AML-193 (cell line): Measurements from ENCODE around the gene TCAF2.
"Not testable (repeated sequence)": the region's sequence is repeated elsewhere in the genome, so short reads cannot be mapped to it uniquely, and the experiment has no call there.

Experiments
- DNase-seq, 2 experiments: peaks; one replicate each; lab custom pipeline; 2025; lab: John Stamatoyannopoulos, UW

The TCAF2 gene

GRCh38 chr7:143620646-143621045 is at the start of gene TCAF2:
Gene TCAF2 (plus strand): TSS chr7:143620974.
- not testable (repeated sequence) for DNase-seq

DNA sequence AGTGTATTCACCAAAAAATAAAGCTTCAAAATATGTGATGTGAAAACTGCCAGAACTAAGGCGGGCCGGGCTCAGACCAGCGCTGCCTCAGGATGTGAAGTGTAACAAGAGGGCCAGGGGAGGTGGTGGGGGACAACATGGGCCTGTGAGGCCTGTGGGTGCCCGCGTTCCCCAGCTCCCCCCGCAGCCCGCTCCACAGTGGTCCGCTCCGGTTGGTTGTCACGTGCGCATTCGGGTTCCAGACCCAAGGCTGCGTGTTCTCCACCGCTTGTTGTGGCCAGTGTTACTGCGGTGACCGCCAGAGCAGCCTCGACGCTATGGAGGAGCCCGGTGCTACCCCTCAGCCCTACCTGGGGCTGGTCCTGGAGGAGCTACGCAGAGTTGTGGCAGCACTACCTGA is 49.3 kb upstream of the TCAF2 start, which contains the start of gene CTAGE15:
TSS of gene CTAGE15 (plus strand) at position 301 of the 400 bp plus-strand sequence. CDS start at position 318, 17 bp downstream.
- DNase-seq, result not testable (repeated sequence)

GRCh38 chr7:143588183-143588582 is 32.6 kb upstream of the TCAF2 start:
- not testable (repeated sequence) for DNase-seq

DNA sequence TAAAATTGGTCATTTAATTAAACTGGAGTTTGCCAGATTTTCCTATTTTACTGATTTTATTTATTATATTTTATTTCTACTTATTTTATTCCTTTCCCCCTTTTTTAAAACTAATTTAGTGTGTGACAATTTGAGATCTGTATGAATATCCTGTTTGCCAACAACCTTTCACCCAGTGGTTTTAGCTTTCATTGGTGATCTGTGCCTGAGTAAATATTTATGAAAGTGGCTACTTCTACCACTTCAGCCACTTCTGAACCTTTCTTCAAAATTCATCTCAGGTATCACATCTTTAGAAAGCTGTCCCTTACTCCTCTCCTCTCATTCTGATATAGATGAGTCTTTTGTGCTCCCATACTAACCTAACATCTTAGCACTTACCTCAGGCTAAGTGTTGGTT is 30.9 kb upstream of the TCAF2 start:
- DNase-seq, result not testable (repeated sequence)

GRCh38 chr7:143598086-143598485 is 22.7 kb upstream of the TCAF2 start:
- not testable (repeated sequence) for DNase-seq

DNA sequence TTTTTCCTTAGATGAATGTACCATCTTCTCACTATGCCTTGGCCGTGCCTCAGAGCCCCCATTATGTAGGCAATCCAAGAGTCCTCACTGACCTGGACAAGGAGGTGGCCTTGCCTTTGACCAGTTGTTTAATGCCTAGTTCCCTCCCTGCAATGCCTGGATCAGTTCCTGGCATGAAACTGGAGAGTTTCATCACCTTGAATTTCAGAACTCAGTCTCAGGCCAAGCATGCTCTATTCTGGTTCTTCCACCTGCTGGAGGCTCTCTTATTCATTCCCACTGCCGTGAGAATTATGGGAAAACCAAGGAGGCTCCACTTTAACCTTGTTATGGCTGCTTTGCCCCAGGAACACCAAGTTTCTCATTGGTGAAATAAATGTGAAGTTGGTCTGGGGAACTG is 17.2 kb upstream of the TCAF2 start:
- DNase-seq, result not testable (repeated sequence)

DNA sequence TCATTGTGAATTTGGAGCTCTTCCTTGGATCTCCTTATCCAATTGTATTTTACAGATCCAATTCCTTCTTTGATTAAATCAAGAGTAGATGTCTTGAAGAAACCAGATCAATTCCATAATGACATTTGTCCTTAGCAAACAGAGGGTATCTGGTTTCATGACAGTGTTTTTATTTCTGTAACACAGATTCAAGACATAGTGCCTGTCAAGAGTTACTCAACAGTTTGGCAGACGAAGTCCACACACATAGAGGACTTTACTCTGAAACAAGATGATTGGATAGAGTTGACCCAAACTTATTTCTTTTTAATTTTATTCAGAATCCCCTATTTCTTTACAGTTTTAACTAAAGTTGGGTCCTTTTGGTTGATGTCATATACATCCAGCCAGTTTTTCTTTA is 14.7 kb upstream of the TCAF2 start:
- DNase-seq, result not testable (repeated sequence)

GRCh38 chr7:143615545-143615944 is 5.2 kb upstream of the TCAF2 start:
- DNase-seq, result not testable (repeated sequence)

- DNase-seq, result not testable (repeated sequence)
Measured at GRCh38 chr7:143617204-143617603, 3.6 kb upstream of the TCAF2 start.

DNA sequence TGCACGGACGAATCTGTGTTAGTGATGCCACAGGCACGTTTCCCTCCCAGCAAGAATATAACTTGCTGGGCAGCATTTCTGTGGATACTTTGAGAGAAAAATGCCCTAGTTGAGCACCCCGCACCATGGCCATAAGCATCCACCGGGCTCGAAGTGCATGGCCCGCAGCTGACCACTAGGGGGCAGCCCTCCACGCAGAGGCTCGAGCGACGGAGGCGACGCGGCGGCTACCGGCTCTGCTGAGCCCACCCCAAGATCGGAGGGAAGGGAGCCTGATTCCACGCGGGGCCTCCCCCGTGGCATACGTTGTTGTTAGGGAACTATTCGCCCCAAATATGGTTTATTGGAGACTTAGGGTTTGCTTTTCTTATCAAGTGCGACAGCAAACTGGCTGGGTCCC is 716 bp upstream of the TCAF2 start:
- DNase-seq, result not testable (repeated sequence)

GRCh38 chr7:143621175-143621574 is 401 bp downstream of the TCAF2 start:
- not testable (repeated sequence) for DNase-seq

GRCh38 chr7:143622130-143622529 is 1.4 kb downstream of the TCAF2 start:
- not testable (repeated sequence) for DNase-seq

GRCh38 chr7:143630653-143631052 is 9.9 kb downstream of the TCAF2 start:
- not testable (repeated sequence) for DNase-seq

GRCh38 chr7:143632506-143632905 is 11.7 kb downstream of the TCAF2 start:
- not testable (repeated sequence) for DNase-seq

DNA sequence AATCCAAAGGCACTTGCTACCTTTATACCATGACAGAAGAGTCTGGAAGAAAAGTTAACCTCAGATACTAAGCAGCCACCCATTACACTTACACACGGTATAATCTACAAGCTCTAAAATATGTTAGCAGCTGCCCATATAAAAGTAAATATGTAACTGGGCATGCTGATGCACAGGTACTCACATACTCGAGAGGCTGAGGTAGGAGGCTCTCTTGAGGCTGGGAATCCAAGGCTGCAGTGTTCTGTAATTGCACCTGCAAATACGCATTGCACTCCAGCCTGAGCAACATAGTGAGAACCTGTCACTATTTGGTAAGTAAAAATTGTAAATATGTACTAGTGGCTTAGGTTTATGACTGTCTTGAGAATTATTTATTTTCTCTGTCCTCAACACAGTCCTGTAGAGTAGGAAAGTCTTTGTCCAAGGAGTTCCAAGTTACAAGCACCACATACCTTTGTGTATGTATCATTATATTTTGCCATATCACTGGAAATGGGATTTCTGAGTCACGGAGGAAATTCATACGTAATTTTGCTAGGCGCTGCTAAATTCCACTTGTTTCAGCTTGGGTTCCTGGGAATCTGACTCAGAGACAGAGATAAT is 12.3 kb downstream of the TCAF2 start:
- DNase-seq, result not testable (repeated sequence)

DNA sequence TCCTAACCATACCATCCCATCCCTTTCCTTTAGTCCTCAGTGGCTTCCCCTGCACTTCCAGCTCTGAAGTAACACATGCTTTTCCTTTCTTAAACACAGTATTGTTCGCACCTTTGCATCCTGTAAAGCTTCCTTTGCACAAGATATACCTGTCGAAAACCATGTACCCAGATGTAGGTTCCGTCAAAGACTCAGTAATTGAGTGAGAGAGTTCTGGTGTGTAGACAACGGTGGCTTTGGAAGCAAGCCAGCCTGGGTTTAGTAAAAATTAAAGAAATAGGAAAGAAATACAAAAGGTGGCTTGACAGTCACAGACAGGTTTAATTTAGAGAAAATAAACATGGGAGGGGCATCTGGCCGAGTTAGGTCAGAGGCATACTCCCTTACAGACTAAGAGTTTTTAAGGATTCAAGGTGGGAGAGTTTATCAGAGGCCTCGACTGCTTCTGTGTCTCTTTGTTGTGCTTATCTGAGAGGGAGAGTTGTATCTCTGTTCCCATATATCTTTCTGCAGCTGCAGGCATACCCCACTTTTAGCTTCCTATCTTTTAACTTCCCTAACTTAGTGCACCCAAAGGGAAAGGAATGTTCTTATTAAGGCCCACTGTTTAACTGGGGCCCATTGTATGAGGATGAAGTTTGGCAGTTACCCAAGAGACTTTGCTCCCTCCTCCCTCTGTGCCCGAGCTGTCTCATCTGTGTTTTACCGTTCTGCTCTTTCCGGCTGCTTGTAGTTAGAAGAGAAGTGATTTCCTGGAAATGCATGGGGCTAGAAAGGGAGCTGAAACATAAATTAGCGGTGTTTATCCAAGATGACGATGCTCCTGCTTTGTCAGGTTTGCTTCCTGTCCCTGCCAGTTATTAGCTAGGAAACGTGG is 14.8 kb downstream of the TCAF2 start:
- DNase-seq, result not testable (repeated sequence)

DNA sequence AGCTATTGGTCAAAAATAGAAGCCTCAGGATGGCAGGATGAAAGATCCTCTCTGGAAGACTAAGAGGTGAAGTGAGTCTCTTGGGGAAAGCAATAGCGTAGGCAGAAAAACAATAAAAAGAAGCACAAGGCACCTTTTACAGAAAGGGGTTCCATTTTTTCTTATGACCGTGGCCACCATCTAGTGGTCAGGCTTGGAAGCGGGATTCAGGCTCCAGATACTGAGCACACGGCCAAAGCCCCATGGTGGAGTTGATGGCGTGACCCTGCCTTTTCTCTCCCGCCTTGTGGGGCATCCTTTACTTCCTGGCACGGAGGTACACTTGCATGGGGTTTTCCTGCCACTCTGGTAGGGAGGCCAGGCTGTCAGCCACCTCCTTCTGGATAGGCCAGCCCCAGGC is 18.6 kb downstream of the TCAF2 start:
- DNase-seq, result not testable (repeated sequence)

- DNase-seq, result not testable (repeated sequence)
Measured at GRCh38 chr7:143640528-143641189, 19.9 kb downstream of the TCAF2 start.

DNA sequence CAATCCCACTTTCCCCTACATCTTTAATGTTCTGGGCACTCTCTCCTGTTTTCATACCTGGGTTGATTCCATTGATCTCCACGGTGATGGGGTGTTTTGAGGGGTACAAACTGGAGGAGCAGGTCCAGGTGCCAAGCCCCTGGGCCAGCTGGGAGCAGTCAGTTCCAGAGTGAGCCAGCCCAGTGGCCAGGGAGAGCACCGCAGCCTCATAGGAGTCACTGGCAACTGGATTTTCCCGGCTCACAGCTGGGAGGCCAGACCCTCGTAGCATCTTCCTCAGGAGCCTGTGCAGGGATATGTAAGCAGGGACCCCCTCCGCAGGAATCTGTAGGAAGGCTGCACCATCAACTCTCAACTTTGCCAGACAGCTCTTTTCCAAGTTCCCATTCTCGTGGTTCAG is 25.8 kb downstream of the TCAF2 start:
- not testable (repeated sequence) for DNase-seq

- DNase-seq, result not testable (repeated sequence)
Measured at GRCh38 chr7:143649902-143650301, 29.1 kb downstream of the TCAF2 start.

- not testable (repeated sequence) for DNase-seq
Measured at GRCh38 chr7:143650447-143650846, 29.7 kb downstream of the TCAF2 start.
